Measurements from ENCODE around the gene ADAMTSL2.

The ADAMTSL2 gene

GRCh38 chr9:133570691-133571080 is 36.2 kb downstream of the ADAMTSL2 start:
- Histone ChIP-seq H3K27ac (replicated peaks) (no peak overlapping the region), H3K27me3 (ENCODE audit: insufficient read depth, poor library complexity, severe bottlenecking) (no peaks in the 10 kb centered on the region), H3K4me3 (replicated peaks; ENCODE audit: insufficient read depth, low read length) (no peak overlapping the region)
- DNase-seq (ENCODE audit: low read depth in 1 of 2, low spot score in 1 of 2): no peak
- TF ChIP-seq, protein P1, sequence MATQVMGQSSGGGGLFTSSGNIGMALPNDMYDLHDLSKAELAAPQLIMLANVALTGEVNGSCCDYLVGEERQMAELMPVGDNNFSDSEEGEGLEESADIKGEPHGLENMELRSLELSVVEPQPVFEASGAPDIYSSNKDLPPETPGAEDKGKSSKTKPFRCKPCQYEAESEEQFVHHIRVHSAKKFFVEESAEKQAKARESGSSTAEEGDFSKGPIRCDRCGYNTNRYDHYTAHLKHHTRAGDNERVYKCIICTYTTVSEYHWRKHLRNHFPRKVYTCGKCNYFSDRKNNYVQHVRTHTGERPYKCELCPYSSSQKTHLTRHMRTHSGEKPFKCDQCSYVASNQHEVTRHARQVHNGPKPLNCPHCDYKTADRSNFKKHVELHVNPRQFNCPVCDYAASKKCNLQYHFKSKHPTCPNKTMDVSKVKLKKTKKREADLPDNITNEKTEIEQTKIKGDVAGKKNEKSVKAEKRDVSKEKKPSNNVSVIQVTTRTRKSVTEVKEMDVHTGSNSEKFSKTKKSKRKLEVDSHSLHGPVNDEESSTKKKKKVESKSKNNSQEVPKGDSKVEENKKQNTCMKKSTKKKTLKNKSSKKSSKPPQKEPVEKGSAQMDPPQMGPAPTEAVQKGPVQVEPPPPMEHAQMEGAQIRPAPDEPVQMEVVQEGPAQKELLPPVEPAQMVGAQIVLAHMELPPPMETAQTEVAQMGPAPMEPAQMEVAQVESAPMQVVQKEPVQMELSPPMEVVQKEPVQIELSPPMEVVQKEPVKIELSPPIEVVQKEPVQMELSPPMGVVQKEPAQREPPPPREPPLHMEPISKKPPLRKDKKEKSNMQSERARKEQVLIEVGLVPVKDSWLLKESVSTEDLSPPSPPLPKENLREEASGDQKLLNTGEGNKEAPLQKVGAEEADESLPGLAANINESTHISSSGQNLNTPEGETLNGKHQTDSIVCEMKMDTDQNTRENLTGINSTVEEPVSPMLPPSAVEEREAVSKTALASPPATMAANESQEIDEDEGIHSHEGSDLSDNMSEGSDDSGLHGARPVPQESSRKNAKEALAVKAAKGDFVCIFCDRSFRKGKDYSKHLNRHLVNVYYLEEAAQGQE (IDR thresholded peaks at IDR 0.05; ENCODE audit: insufficient replicate concordance, low read depth): no peak
- TF ChIP-seq SPI1 (IDR thresholded peaks at IDR 0.05; ENCODE audit: borderline replicate concordance, low read depth): no peak
- no peak for TF ChIP-seq GABPA (IDR thresholded peaks at IDR 0.05; ENCODE audit: low read depth)
- TF ChIP-seq POLR2AphosphoS5 (IDR thresholded peaks at IDR 0.05; ENCODE audit: low read depth): no peak

DNA sequence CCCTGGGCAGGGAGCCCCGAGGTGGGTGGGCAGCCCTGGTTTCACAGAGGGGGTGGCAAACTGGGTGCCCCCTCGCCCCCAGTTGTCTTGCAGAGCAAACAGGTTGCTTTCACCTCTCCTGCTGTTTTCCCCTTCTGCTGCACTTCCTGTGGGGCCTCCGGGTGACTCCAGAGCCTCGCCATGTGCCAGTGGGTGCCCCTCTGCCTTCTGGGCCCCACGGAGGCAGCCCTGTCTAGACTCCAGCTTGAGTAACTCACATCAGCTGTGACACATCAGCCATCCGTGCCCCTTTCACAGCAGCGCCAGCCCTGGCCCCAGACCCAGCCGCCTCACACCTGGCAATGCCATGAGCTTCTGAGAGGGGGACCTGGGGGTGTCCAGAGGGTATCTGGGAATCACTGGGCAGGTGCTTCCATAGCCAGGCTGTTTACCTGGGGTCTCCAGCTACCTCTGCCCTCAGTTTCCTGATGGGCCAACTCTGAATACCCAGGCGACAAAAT is 36.9 kb downstream of the ADAMTSL2 start:
- Histone ChIP-seq H3K27me3 (ENCODE audit: insufficient read depth, poor library complexity, severe bottlenecking) (peaks cover 5% of the 10 kb centered on the region), H3K4me3 (replicated peaks; ENCODE audit: insufficient read depth, low read length) (no peak overlapping the region)
- no peak for DNase-seq (ENCODE audit: low read depth in 1 of 2, low spot score in 1 of 2)

DNA sequence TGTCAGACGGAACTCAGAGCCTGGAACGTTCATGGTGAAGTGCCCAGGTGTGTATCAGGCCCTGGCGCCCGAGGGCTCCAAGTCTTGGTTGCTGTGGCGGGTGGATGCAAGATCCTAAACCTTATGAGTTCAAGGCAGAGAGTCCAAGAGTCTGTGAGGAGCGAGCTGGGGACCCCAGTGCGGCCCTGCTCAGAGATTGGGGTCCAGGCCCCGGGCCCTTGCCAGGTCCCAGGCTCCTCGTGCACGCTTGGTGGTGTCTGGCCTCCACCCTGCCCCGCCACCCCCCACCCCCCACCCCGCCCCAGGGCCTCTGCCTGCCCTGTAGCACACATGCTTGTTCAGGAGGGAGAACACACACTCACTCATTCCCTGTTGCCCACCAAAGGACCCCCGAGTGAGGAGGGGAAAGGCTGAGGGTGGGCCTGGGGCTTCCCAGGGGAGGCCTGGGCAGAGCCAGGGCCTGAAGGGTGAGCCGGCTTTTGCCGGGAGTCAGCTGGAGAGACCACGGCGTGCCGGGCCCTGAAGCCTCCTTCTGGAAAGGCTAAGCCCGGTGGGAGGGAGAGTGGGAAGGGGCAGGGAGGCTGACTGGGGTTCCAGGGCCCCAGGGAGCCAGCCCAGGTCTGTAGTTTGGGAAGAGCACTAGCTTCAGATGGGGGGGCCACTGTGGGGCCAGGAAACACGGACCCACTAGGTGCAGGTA is 37.5 kb downstream of the ADAMTSL2 start:
- Histone ChIP-seq H3K27me3 (ENCODE audit: insufficient read depth, poor library complexity, severe bottlenecking) (peaks cover 10% of the 10 kb centered on the region), H3K4me3 (replicated peaks; ENCODE audit: insufficient read depth, low read length) (no peak overlapping the region), H3K27ac (replicated peaks) (no peak overlapping the region)
- DNase-seq (ENCODE audit: low read depth in 1 of 2, low spot score in 1 of 2): no peak
- TF ChIP-seq SPI1 (IDR thresholded peaks at IDR 0.05; ENCODE audit: borderline replicate concordance, low read depth) (no peak), GABPA (IDR thresholded peaks at IDR 0.05; ENCODE audit: low read depth) (no peak), POLR2AphosphoS5 (IDR thresholded peaks at IDR 0.05; ENCODE audit: low read depth) (no peak)
- TF ChIP-seq, protein P2, sequence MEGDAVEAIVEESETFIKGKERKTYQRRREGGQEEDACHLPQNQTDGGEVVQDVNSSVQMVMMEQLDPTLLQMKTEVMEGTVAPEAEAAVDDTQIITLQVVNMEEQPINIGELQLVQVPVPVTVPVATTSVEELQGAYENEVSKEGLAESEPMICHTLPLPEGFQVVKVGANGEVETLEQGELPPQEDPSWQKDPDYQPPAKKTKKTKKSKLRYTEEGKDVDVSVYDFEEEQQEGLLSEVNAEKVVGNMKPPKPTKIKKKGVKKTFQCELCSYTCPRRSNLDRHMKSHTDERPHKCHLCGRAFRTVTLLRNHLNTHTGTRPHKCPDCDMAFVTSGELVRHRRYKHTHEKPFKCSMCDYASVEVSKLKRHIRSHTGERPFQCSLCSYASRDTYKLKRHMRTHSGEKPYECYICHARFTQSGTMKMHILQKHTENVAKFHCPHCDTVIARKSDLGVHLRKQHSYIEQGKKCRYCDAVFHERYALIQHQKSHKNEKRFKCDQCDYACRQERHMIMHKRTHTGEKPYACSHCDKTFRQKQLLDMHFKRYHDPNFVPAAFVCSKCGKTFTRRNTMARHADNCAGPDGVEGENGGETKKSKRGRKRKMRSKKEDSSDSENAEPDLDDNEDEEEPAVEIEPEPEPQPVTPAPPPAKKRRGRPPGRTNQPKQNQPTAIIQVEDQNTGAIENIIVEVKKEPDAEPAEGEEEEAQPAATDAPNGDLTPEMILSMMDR (IDR thresholded peaks at IDR 0.05; ENCODE audit: insufficient read depth, low read length): no peak
- TF ChIP-seq, protein P1 (IDR thresholded peaks at IDR 0.05; ENCODE audit: insufficient replicate concordance, low read depth): no peak

More for the DNA sequence above, 36.9 kb downstream of the ADAMTSL2 start:
- H3K27ac ChIP-seq (replicated peaks): no peak overlapping the region
- no peak for TF ChIP-seq GABPA (IDR thresholded peaks at IDR 0.05; ENCODE audit: low read depth)
- TF ChIP-seq SPI1 (IDR thresholded peaks at IDR 0.05; ENCODE audit: borderline replicate concordance, low read depth): no peak
- TF ChIP-seq, protein P1 (IDR thresholded peaks at IDR 0.05; ENCODE audit: insufficient replicate concordance, low read depth): no peak
- TF ChIP-seq POLR2AphosphoS5 (IDR thresholded peaks at IDR 0.05; ENCODE audit: low read depth): no peak
- TF ChIP-seq, protein P2 (IDR thresholded peaks at IDR 0.05; ENCODE audit: insufficient read depth, low read length): no peak

Data from HL-60 (cell line).